A549 (cell line): ENCODE results near the gene HEXD.

Experiments
- CHD2 ChIP-seq: fragments of 150-350 bp; IDR thresholded peaks from 2 replicates; pipeline ENCODE4 v1.6.1; 2014; ENCODE audit warnings: low read length; ENCODE audit not compliant: partially characterized antibody
- CTCF ChIP-seq: fragments of >200 bp; sonication (Bioruptor Twin); formaldehyde crosslinking; IDR thresholded peaks from 3 replicates; pipeline ENCODE4 v1.5.1; 2016
- EP300 ChIP-seq, 2 experiments: fragments of >200 bp; sonication (Bioruptor Twin); formaldehyde crosslinking; IDR thresholded peaks; 2 replicates in 1 of 2; 3 replicates in 1 of 2; pipeline ENCODE4 v1.6.1; 2016 to 2017
- GATA3 ChIP-seq: IDR thresholded peaks from 2 replicates; pipeline ENCODE4 v1.6.1; 2012; ENCODE audit warnings: borderline replicate concordance
- HOXA7 ChIP-seq: fragments of 250-450 bp; sonication (Bioruptor Pico); IDR thresholded peaks from 2 replicates; pipeline ENCODE4 v1.5.0; 2020; ENCODE audit warnings: mild to moderate bottlenecking, moderate library complexity
- POLR2A ChIP-seq: IDR thresholded peaks from 2 replicates; pipeline ENCODE4 v1.6.1; 2012; ENCODE audit warnings: mild to moderate bottlenecking, low read length
- RNF2 ChIP-seq: fragments of 200-600 bp; sonication (generic); IDR thresholded peaks from 2 replicates; pipeline ENCODE4 v1.6.1; 2016; ENCODE audit warnings: low read depth, mild to moderate bottlenecking, antibody characterized with exemption, moderate library complexity, borderline replicate concordance
- ZNF302 ChIP-seq: fragments of 250-450 bp; sonication (Bioruptor Pico); IDR thresholded peaks from 2 replicates; pipeline ENCODE4 v1.9.0; 2021; ENCODE audit warnings: inconsistent platforms, mild to moderate bottlenecking, moderate library complexity

GRCh38 chr17:82437325-82437668 lies 19.1 kb downstream of the HEXD start:
- TF ChIP-seq CHD2 (no peak), CTCF (no peak), POLR2A (no peak), RNF2 (no peak), GATA3 (no peak), EP300 (IDR thresholded peaks at IDR 0.05) (no peak), ZNF302 (CRISPR knock-in tag) (no peak), HOXA7 (CRISPR knock-in tag) (no peak)
